Neural progenitor cell (in vitro differentiated cells): ENCODE measurements around the gene MINDY4B. TPM values are rescaled to one million over a fixed set of nuclear protein-coding genes. Genes with fewer than 3 reads are reported as not detected.

ENCODE experiments used
- DNase-seq: peaks from one replicate; pipeline ENCODE4 v3.0.0-alpha.2; 2016; ENCODE audit warnings: low spot score
- H2AFZ ChIP-seq: fragments of 200-600 bp; sonication (generic); replicated peaks from 2 replicates; pipeline ENCODE4 v1.6.1; 2016; ENCODE audit warnings: antibody characterized with exemption
- H3F3A ChIP-seq: fragments of 200-600 bp; sonication (generic); 2 replicates; pipeline ENCODE4 v1.6.1; 2016; ENCODE audit warnings: antibody characterized with exemption, low read depth
- H3K27ac ChIP-seq: fragments of 200-600 bp; sonication (generic); 2 replicates; pipeline ENCODE4 v1.5.1; 2016; ENCODE audit warnings: mild to moderate bottlenecking
- H3K27me3 ChIP-seq: fragments of 200-600 bp; sonication (generic); 2 replicates; pipeline ENCODE4 v1.6.1; 2016; ENCODE audit warnings: mild to moderate bottlenecking, moderate library complexity
- H3K36me3 ChIP-seq: fragments of 200-600 bp; sonication (generic); 2 replicates; pipeline ENCODE4 v1.5.1; 2016
- H3K4me1 ChIP-seq: fragments of 200-600 bp; sonication (generic); 2 replicates; pipeline ENCODE4 v1.6.1; 2016; ENCODE audit warnings: mixed run types
- H3K4me2 ChIP-seq: fragments of 200-600 bp; sonication (generic); 2 replicates; pipeline ENCODE4 v1.6.1; 2016
- H3K4me3 ChIP-seq: fragments of 200-600 bp; sonication (generic); 2 replicates; pipeline ENCODE4 v1.5.1; 2016
- H3K79me2 ChIP-seq: fragments of 200-600 bp; sonication (generic); 2 replicates; pipeline ENCODE4 v1.6.1; 2016; ENCODE audit warnings: low read depth
- H3K9ac ChIP-seq: fragments of 200-600 bp; sonication (generic); 2 replicates; pipeline ENCODE4 v1.6.1; 2016
- H3K9me3 ChIP-seq: fragments of 200-600 bp; sonication (generic); 2 replicates; pipeline ENCODE4 v1.5.1; 2016; ENCODE audit warnings: low read depth
- H4K20me1 ChIP-seq: fragments of 200-600 bp; sonication (generic); 2 replicates; pipeline ENCODE4 v1.6.1; 2016; ENCODE audit warnings: low read depth
- H3K27ac Mint-ChIP-seq: 3 replicates; pipeline ENCODE4 v1.8.0; 2021; ENCODE audit warnings: mixed read lengths
- H3K27me3 Mint-ChIP-seq: 2 replicates; pipeline ENCODE4 v1.8.0; 2022; ENCODE audit warnings: low read depth, mild to moderate bottlenecking, inconsistent platforms, moderate library complexity, mixed read lengths; ENCODE audit not compliant: insufficient read depth
- H3K36me3 Mint-ChIP-seq: 3 replicates; pipeline ENCODE4 v1.8.0; 2021; ENCODE audit warnings: mixed read lengths
- H3K4me1 Mint-ChIP-seq: 3 replicates; pipeline ENCODE4 v1.8.0; 2021; ENCODE audit warnings: mixed read lengths
- H3K4me3 Mint-ChIP-seq: 3 replicates; pipeline ENCODE4 v1.8.0; 2021; ENCODE audit warnings: mild to moderate bottlenecking, moderate library complexity, mixed read lengths
- H3K9me3 Mint-ChIP-seq: 3 replicates; pipeline ENCODE4 v1.8.0; 2020; ENCODE audit warnings: mixed read lengths
- CTCF ChIP-seq: fragments of 200-600 bp; sonication (generic); IDR thresholded peaks from 2 replicates; pipeline ENCODE4 v1.5.1; 2017; ENCODE audit warnings: antibody characterized with exemption, mild to moderate bottlenecking
- EZH2 ChIP-seq: fragments of 200-600 bp; sonication (generic); IDR thresholded peaks from 2 replicates; pipeline ENCODE4 v1.6.1; 2017; ENCODE audit warnings: antibody characterized with exemption, mild to moderate bottlenecking, moderate library complexity
- EZH2phosphoT487 ChIP-seq: fragments of 200-600 bp; sonication (generic); IDR thresholded peaks from 2 replicates; pipeline ENCODE4 v1.6.1; 2017; ENCODE audit warnings: antibody characterized with exemption
- total RNA-seq: library from RNA; depleted of rRNA; stranded (reverse); fragments of >200 nt; gene quantifications from 2 replicates; pipeline ENCODE4 v1.2.3, GENCODE V29; 2015; ENCODE audit warnings: low replicate concordance

Gene MINDY4B
- total RNA-seq, 1 donor from 2014 or later = not detected

- peaks cover 10% of the 10 kb centered on the region for H3K4me1 Mint-ChIP-seq
- Histone ChIP-seq H3K27me3 (no peaks in the 10 kb centered on the region), H3K79me2 (no peaks in the 10 kb centered on the region), H3K4me1 (peaks cover 7% of the 10 kb centered on the region), H3K36me3 (no peaks in the 10 kb centered on the region), H4K20me1 (no peaks in the 10 kb centered on the region), H3K9me3 (no peaks in the 10 kb centered on the region), H3K4me2 (no peak overlapping the region), H2AFZ (no peak overlapping the region), H3K27ac (no peak overlapping the region), H3K4me3 (no peak overlapping the region), H3K9ac (no peak overlapping the region), H3F3A (no peaks in the 10 kb centered on the region)
- DNase-seq = no peak
- H3K27me3 Mint-ChIP-seq = peaks cover 2% of the 10 kb centered on the region
- TF ChIP-seq EZH2phosphoT487 (no peak), CTCF (no peak), EZH2 (no peak)
- H3K4me3 Mint-ChIP-seq = no peak overlapping the region
- no peak overlapping the region for H3K27ac Mint-ChIP-seq
- H3K9me3 Mint-ChIP-seq = peaks cover 5% of the 10 kb centered on the region
- H3K36me3 Mint-ChIP-seq = no peaks in the 10 kb centered on the region
Measured at GRCh38 chr3:150843241-150843640, 62.0 kb downstream of the MINDY4B start.

- H3K4me3 ChIP-seq = no peak overlapping the region
- H3K27ac Mint-ChIP-seq = no peak overlapping the region
- peaks cover 10% of the 10 kb centered on the region for H3K4me1 Mint-ChIP-seq
- H4K20me1 ChIP-seq = no peaks in the 10 kb centered on the region
- H3K4me3 Mint-ChIP-seq = no peak overlapping the region
- TF ChIP-seq CTCF (no peak), EZH2phosphoT487 (no peak)
- peaks cover 2% of the 10 kb centered on the region for H3K27me3 Mint-ChIP-seq
- H3K36me3 ChIP-seq = no peaks in the 10 kb centered on the region
- peaks cover 10% of the 10 kb centered on the region for H3K9me3 Mint-ChIP-seq
- no peak overlapping the region for H3K27ac ChIP-seq
- H2AFZ ChIP-seq = no peak overlapping the region
- H3K4me1 ChIP-seq = peaks cover 7% of the 10 kb centered on the region
- H3F3A ChIP-seq = no peaks in the 10 kb centered on the region
- H3K36me3 Mint-ChIP-seq = no peaks in the 10 kb centered on the region
- H3K79me2 ChIP-seq = no peaks in the 10 kb centered on the region
- H3K9ac ChIP-seq = no peak overlapping the region
- H3K4me2 ChIP-seq = no peak overlapping the region
- H3K27me3 ChIP-seq = no peaks in the 10 kb centered on the region
- H3K9me3 ChIP-seq = no peaks in the 10 kb centered on the region
- no peak for DNase-seq
Measured at GRCh38 chr3:150840802-150841515, 64.3 kb downstream of the MINDY4B start.

- H3K36me3 Mint-ChIP-seq = no peaks in the 10 kb centered on the region
- no peaks in the 10 kb centered on the region for H3K27me3 Mint-ChIP-seq
- H3K27ac ChIP-seq = no peak overlapping the region
- H3K27ac Mint-ChIP-seq = no peak overlapping the region
- H3F3A ChIP-seq = no peaks in the 10 kb centered on the region
- H2AFZ ChIP-seq = no peak overlapping the region
- no peaks in the 10 kb centered on the region for H3K36me3 ChIP-seq
- H3K4me2 ChIP-seq = no peak overlapping the region
- H3K27me3 ChIP-seq = no peaks in the 10 kb centered on the region
- no peaks in the 10 kb centered on the region for H4K20me1 ChIP-seq
- H3K4me3 ChIP-seq = no peak overlapping the region
- DNase-seq = no peak
- H3K4me1 Mint-ChIP-seq = peaks cover 2% of the 10 kb centered on the region
- TF ChIP-seq EZH2phosphoT487 (no peak), EZH2 (no peak), CTCF (no peak)
- no peaks in the 10 kb centered on the region for H3K79me2 ChIP-seq
- no peak overlapping the region for H3K9ac ChIP-seq
- no peaks in the 10 kb centered on the region for H3K4me1 ChIP-seq
- no peak overlapping the region for H3K4me3 Mint-ChIP-seq
- no peaks in the 10 kb centered on the region for H3K9me3 ChIP-seq
- H3K9me3 Mint-ChIP-seq = peaks cover 7% of the 10 kb centered on the region
Measured at GRCh38 chr3:150830745-150831144, 74.5 kb downstream of the MINDY4B start.
